ENCODE measurements around the gene HOXB2.

GRCh38 chr17:48567646-48568354, 22.9 kb upstream of the HOXB2 start:
- TF ChIP-seq CTCF (IDR thresholded peaks at IDR 0.05) (no peak), POLR2A (IDR thresholded peaks at IDR 0.05; ENCODE audit: low read length) (no peak), CBX8 (IDR thresholded peaks at IDR 0.05) (no peak), MAX (IDR thresholded peaks at IDR 0.05) (no peak), MAZ (IDR thresholded peaks at IDR 0.05; ENCODE audit: borderline replicate concordance, low read depth, low read length) (no peak), KDM5A (IDR thresholded peaks at IDR 0.05) (no peak), RNF2 (IDR thresholded peaks at IDR 0.05; ENCODE audit: borderline replicate concordance, low read depth) (no peak), REST (IDR thresholded peaks at IDR 0.05) (no peak), KDM1A (IDR thresholded peaks at IDR 0.05; ENCODE audit: low read depth) (no peak), HES2 (IDR thresholded peaks at IDR 0.05) (no peak), RAD21 (conservative IDR thresholded peaks at IDR 0.05 in 1 of 2, IDR thresholded peaks at IDR 0.05 in 1 of 2) (no peak), SMC3 (IDR thresholded peaks at IDR 0.05) (no peak), CEBPB (IDR thresholded peaks at IDR 0.05) (no peak)

Measured in A549 (cell line).